ENCODE data around the gene TRIM7.
"Not testable (repeated sequence)": the region's sequence is repeated elsewhere in the genome, so short reads cannot be mapped to it uniquely, and the experiment has no call there.

Gene TRIM7

GRCh38 chr5:181212080-181212479 lies 7.1 kb upstream of the TRIM7 start:
- Mint-ChIP-seq H3K4me3 (no peak overlapping the region), H3K27ac (no peak overlapping the region), H3K27me3 (peaks cover 0 to 6% of the 10 kb centered on the region in 2 donors), H3K36me3 (peaks cover 4 to 6% of the 10 kb centered on the region in 2 donors), H3K9me3 (no peaks in the 10 kb centered on the region), H3K4me1 (peaks cover 11 to 19% of the 10 kb centered on the region in 2 donors)
- no peak for DNase-seq
- ATAC-seq (replicated peaks) = no peak

GRCh38 chr5:181211208-181211607 lies 6.2 kb upstream of the TRIM7 start:
- peaks cover 7 to 12% of the 10 kb centered on the region in 2 donors for H3K27me3 Mint-ChIP-seq
- H3K36me3 Mint-ChIP-seq = peaks cover 9 to 13% of the 10 kb centered on the region in 2 donors
- H3K4me3 Mint-ChIP-seq = no peak overlapping the region
- no peak for ATAC-seq (replicated peaks)
- H3K27ac Mint-ChIP-seq = no peak overlapping the region
- no peaks in the 10 kb centered on the region for H3K9me3 Mint-ChIP-seq
- H3K4me1 Mint-ChIP-seq = peaks cover 15 to 23% of the 10 kb centered on the region in 2 donors
- DNase-seq = no peak

- not testable (repeated sequence) for H3K4me3 Mint-ChIP-seq; H3K27ac Mint-ChIP-seq; DNase-seq; H3K9me3 Mint-ChIP-seq; ATAC-seq (replicated peaks)
- Mint-ChIP-seq H3K36me3 (peaks cover 9 to 13% of the 10 kb centered on the region in 2 donors), H3K4me1 (peaks cover 18 to 26% of the 10 kb centered on the region in 2 donors), H3K27me3 (peaks cover 12 to 17% of the 10 kb centered on the region in 2 donors)
These were observed 5.7 kb upstream of the TRIM7 start for GRCh38 chr5:181210698-181211097.

- not testable (repeated sequence) for H3K4me3 Mint-ChIP-seq; H3K27ac Mint-ChIP-seq; ATAC-seq (replicated peaks); H3K9me3 Mint-ChIP-seq; DNase-seq
- Mint-ChIP-seq H3K4me1 (peaks cover 20 to 31% of the 10 kb centered on the region in 2 donors), H3K36me3 (peaks cover 9 to 13% of the 10 kb centered on the region in 2 donors), H3K27me3 (peaks cover 15 to 21% of the 10 kb centered on the region in 2 donors)
These were observed 5.2 kb upstream of the TRIM7 start for GRCh38 chr5:181210148-181210547.

GRCh38 chr5:181209006-181209405 lies 4.0 kb upstream of the TRIM7 start:
- H3K9me3 Mint-ChIP-seq; ATAC-seq (replicated peaks); DNase-seq; H3K4me3 Mint-ChIP-seq; H3K27ac Mint-ChIP-seq: not testable (repeated sequence)
- H3K36me3 Mint-ChIP-seq = peaks cover 9 to 13% of the 10 kb centered on the region in 2 donors
- peaks cover 25 to 39% of the 10 kb centered on the region in 2 donors for H3K4me1 Mint-ChIP-seq
- peaks cover 18 to 24% of the 10 kb centered on the region in 2 donors for H3K27me3 Mint-ChIP-seq

- Mint-ChIP-seq H3K27me3 (peaks cover 29 to 30% of the 10 kb centered on the region in 2 donors), H3K4me1 (peaks cover 32 to 47% of the 10 kb centered on the region in 2 donors), H3K9me3 (no peaks in the 10 kb centered on the region), H3K36me3 (peaks cover 9 to 13% of the 10 kb centered on the region in 2 donors), H3K27ac (peak overlapping the region; percentile 99), H3K4me3 (peak overlapping the region; percentile 87)
- ATAC-seq (replicated peaks) (no peak), DNase-seq (no peak)
These were observed 2.9 kb upstream of the TRIM7 start for GRCh38 chr5:181207960-181208253.

GRCh38 chr5:181207214-181207959 lies 2.4 kb upstream of the TRIM7 start:
- peaks cover 30% of the 10 kb centered on the region in 2 donors for H3K27me3 Mint-ChIP-seq
- peaks cover 9 to 13% of the 10 kb centered on the region in 2 donors for H3K36me3 Mint-ChIP-seq
- ATAC-seq (replicated peaks) (peak; percentile 64 to 69), DNase-seq (peak; percentile 67)
- peak overlapping the region; percentile 99 for H3K27ac Mint-ChIP-seq
- H3K9me3 Mint-ChIP-seq = no peaks in the 10 kb centered on the region
- peaks cover 32 to 47% of the 10 kb centered on the region in 2 donors for H3K4me1 Mint-ChIP-seq
- peak overlapping the region; percentile 87 for H3K4me3 Mint-ChIP-seq

- ATAC-seq (replicated peaks) = peak in 1 of 2 donors; percentile 13
- no peak for DNase-seq
- Mint-ChIP-seq H3K4me1 (peaks cover 34 to 48% of the 10 kb centered on the region in 2 donors), H3K9me3 (no peaks in the 10 kb centered on the region), H3K27me3 (peaks cover 30% of the 10 kb centered on the region in 2 donors), H3K4me3 (peak overlapping the region; percentile 87), H3K27ac (peak overlapping the region; percentile 99), H3K36me3 (peaks cover 9 to 17% of the 10 kb centered on the region in 2 donors)
These were observed 1.0 kb upstream of the TRIM7 start for GRCh38 chr5:181205761-181206649.

GRCh38 chr5:181204113-181204825 lies 727 bp downstream of the TRIM7 start:
- peaks cover 30% of the 10 kb centered on the region in 2 donors for H3K27me3 Mint-ChIP-seq
- no peak for DNase-seq
- peaks cover 50 to 65% of the 10 kb centered on the region in 2 donors for H3K4me1 Mint-ChIP-seq
- peaks cover 9 to 17% of the 10 kb centered on the region in 2 donors for H3K36me3 Mint-ChIP-seq
- peak overlapping the region; percentile 93 for H3K27ac Mint-ChIP-seq
- H3K4me3 Mint-ChIP-seq = peak overlapping the region; percentile 83 to 86
- no peak for ATAC-seq (replicated peaks)
- no peaks in the 10 kb centered on the region for H3K9me3 Mint-ChIP-seq

- Mint-ChIP-seq H3K4me1 (peaks cover 53 to 70% of the 10 kb centered on the region in 2 donors), H3K4me3 (peak overlapping the region; percentile 83 to 86), H3K9me3 (no peaks in the 10 kb centered on the region), H3K27ac (peak overlapping the region; percentile 93), H3K27me3 (peaks cover 30% of the 10 kb centered on the region in 2 donors), H3K36me3 (peaks cover 9 to 17% of the 10 kb centered on the region in 2 donors)
- DNase-seq (no peak), ATAC-seq (replicated peaks) (no peak)
These were observed 1.3 kb downstream of the TRIM7 start for GRCh38 chr5:181203777-181204112.

- DNase-seq = no peak
These were observed 1.8 kb downstream of the TRIM7 start for GRCh38 chr5:181203093-181203711.

GRCh38 chr5:181200816-181201215 lies 4.2 kb downstream of the TRIM7 start:
- Mint-ChIP-seq H3K4me1 (peaks cover 48 to 65% of the 10 kb centered on the region in 2 donors), H3K4me3 (no peak overlapping the region)

More at GRCh38 chr5:181203093-181203711, 1.8 kb downstream of the TRIM7 start:
- no peak for ATAC-seq (replicated peaks)
- H3K4me3 Mint-ChIP-seq = peak overlapping the region in 1 of 2 donors; percentile 86
- H3K27ac Mint-ChIP-seq = peak overlapping the region; percentile 93
- H3K27me3 Mint-ChIP-seq = peaks cover 30% of the 10 kb centered on the region in 2 donors
- no peaks in the 10 kb centered on the region for H3K9me3 Mint-ChIP-seq
- peaks cover 59 to 75% of the 10 kb centered on the region in 2 donors for H3K4me1 Mint-ChIP-seq
- peaks cover 9 to 17% of the 10 kb centered on the region in 2 donors for H3K36me3 Mint-ChIP-seq

GRCh38 chr5:181199881-181200638 lies 4.9 kb downstream of the TRIM7 start:
- Mint-ChIP-seq H3K4me1 (peaks cover 44 to 57% of the 10 kb centered on the region in 2 donors), H3K27ac (peak overlapping the region; percentile 82), H3K27me3 (peaks cover 9 to 15% of the 10 kb centered on the region in 2 donors), H3K9me3 (no peaks in the 10 kb centered on the region), H3K36me3 (peaks cover 3 to 4% of the 10 kb centered on the region in 2 donors), H3K4me3 (peak overlapping the region; percentile 23 to 30)
- DNase-seq (no peak), ATAC-seq (replicated peaks) (no peak)

More at GRCh38 chr5:181200816-181201215, 4.2 kb downstream of the TRIM7 start:
- Mint-ChIP-seq H3K27me3 (peaks cover 14 to 19% of the 10 kb centered on the region in 2 donors), H3K36me3 (peaks cover 0 to 4% of the 10 kb centered on the region in 2 donors), H3K27ac (no peak overlapping the region), H3K9me3 (no peaks in the 10 kb centered on the region)
- no peak for ATAC-seq (replicated peaks)
- DNase-seq = no peak
